IMR-90 (cell line): ENCODE data around the gene CRABP1. TPM values are rescaled to one million over a fixed set of nuclear protein-coding genes. Genes with fewer than 3 reads are reported as not detected.

Experiments used
- ATAC-seq: fragments of 200-7000 bp; cut with Tn5 transposase; 2 replicates; pipeline ENCODE4 v1.9.1; 2020; ENCODE audit warnings: low read depth, mild to moderate bottlenecking, moderate library complexity
- BruUV-seq: library from RNA; stranded (reverse); fragments of 400-500 nt; replicated peaks from 2 replicates; lab custom pipeline; 2021; lab: Mats Ljungman, UMichigan
- CTCF ChIA-PET: fragments of 300-600 bp; formaldehyde crosslinking; extraction: SDS; loops from one replicate; lab custom pipeline; 2021; ENCODE audit warnings: antibody characterized with exemption; lab: Yijun Ruan, JAX
- POLR2A ChIA-PET: fragments of 300-600 bp; sonication (Branson Sonifier 250); formaldehyde crosslinking; loops from one replicate; lab custom pipeline; 2022; ENCODE audit warnings: antibody characterized with exemption; ENCODE audit not compliant: unreplicated experiment; lab: Charles Lee
- DNase-seq: peaks from one replicate; pipeline ENCODE4 v3.0.0; 2013
- H2AFZ ChIP-seq: replicated peaks from 2 replicates; pipeline ENCODE3; 2013; ENCODE audit warnings: low read length, mild to moderate bottlenecking; ENCODE audit not compliant: poor library complexity
- H2AK5ac ChIP-seq: 2 replicates; pipeline ENCODE4 v1.6.1; 2013; ENCODE audit warnings: low read depth, low read length, inconsistent platforms
- H2AK9ac ChIP-seq: replicated peaks from 2 replicates; pipeline ENCODE3; 2013; ENCODE audit warnings: mild to moderate bottlenecking, low read depth, low read length, moderate library complexity; ENCODE audit not compliant: poor library complexity
- H2BK120ac ChIP-seq: 2 replicates; pipeline ENCODE4 v1.6.1; 2013; ENCODE audit warnings: low read depth, low read length, inconsistent platforms
- H2BK15ac ChIP-seq: 3 replicates; pipeline ENCODE4 v1.6.1; 2013; ENCODE audit warnings: low read depth, low read length, inconsistent platforms
- H2BK20ac ChIP-seq: 2 replicates; pipeline ENCODE4 v1.6.1; 2013; ENCODE audit warnings: low read depth, mild to moderate bottlenecking, inconsistent platforms, low read length, moderate library complexity
- H2BK5ac ChIP-seq: 2 replicates; pipeline ENCODE4 v1.6.1; 2013; ENCODE audit warnings: mild to moderate bottlenecking, low read depth, low read length, inconsistent platforms; ENCODE audit not compliant: poor library complexity, severe bottlenecking
- H3K14ac ChIP-seq: replicated peaks from 2 replicates; pipeline ENCODE4 v1.6.1; 2013; ENCODE audit warnings: low read depth, low read length, inconsistent platforms
- H3K18ac ChIP-seq: 2 replicates; pipeline ENCODE4 v1.6.1; 2013; ENCODE audit warnings: low read depth, low read length, control low read depth
- H3K23ac ChIP-seq: 2 replicates; pipeline ENCODE4 v1.6.1; 2013; ENCODE audit warnings: low read depth, low read length, inconsistent platforms
- H3K27ac ChIP-seq: 2 replicates; pipeline ENCODE4 v1.5.1; 2013; ENCODE audit warnings: mild to moderate bottlenecking, control low read depth, low read length; ENCODE audit not compliant: insufficient read depth
- H3K27me3 ChIP-seq: 2 replicates; pipeline ENCODE4 v1.6.1; 2013; ENCODE audit warnings: low read length; ENCODE audit not compliant: control insufficient read depth, insufficient read depth
- H3K36me3 ChIP-seq: 2 replicates; pipeline ENCODE4 v1.6.1; 2013; ENCODE audit warnings: low read length, mixed read lengths; ENCODE audit not compliant: control insufficient read depth, insufficient read depth
- H3K4ac ChIP-seq: 2 replicates; pipeline ENCODE4 v1.6.1; 2013; ENCODE audit warnings: low read depth, low read length, inconsistent platforms
- H3K4me1 ChIP-seq: 2 replicates; pipeline ENCODE4 v1.6.1; 2013; ENCODE audit warnings: low read length, mixed read lengths; ENCODE audit not compliant: control insufficient read depth, insufficient read depth
- H3K4me2 ChIP-seq: 2 replicates; pipeline ENCODE4 v1.6.1; 2013; ENCODE audit warnings: low read depth, mild to moderate bottlenecking, control low read depth, low read length, moderate library complexity
- H3K4me3 ChIP-seq: 2 replicates; pipeline ENCODE4 v1.5.1; 2013; ENCODE audit warnings: low read depth, mild to moderate bottlenecking, control low read depth, low read length, moderate library complexity; ENCODE audit not compliant: insufficient read depth
- H3K56ac ChIP-seq: 2 replicates; pipeline ENCODE4 v1.6.1; 2013; ENCODE audit warnings: low read length, inconsistent platforms; ENCODE audit not compliant: insufficient read depth; ENCODE audit errors: extremely low read depth
- H3K79me1 ChIP-seq, 2 experiments: 2 replicates each; pipeline ENCODE4 v1.6.1; 2013; ENCODE audit warnings: low read length in 2 of 2, inconsistent platforms in 1 of 2, low read depth in 1 of 2
- H3K9ac ChIP-seq: 2 replicates; pipeline ENCODE4 v1.6.1; 2013; ENCODE audit warnings: low read depth, low read length, control low read depth
- H3K9me1 ChIP-seq: 2 replicates; pipeline ENCODE4 v1.6.1; 2013; ENCODE audit warnings: low read length, inconsistent platforms; ENCODE audit not compliant: insufficient read depth
- H3K9me3 ChIP-seq: 2 replicates; pipeline ENCODE4 v1.6.1; 2013; ENCODE audit warnings: low read length; ENCODE audit not compliant: control insufficient read depth, insufficient read depth
- H4K20me1 ChIP-seq: 2 replicates; pipeline ENCODE4 v1.6.1; 2013; ENCODE audit warnings: low read length, inconsistent platforms; ENCODE audit not compliant: insufficient read depth
- H4K5ac ChIP-seq: 2 replicates; pipeline ENCODE4 v1.6.1; 2013; ENCODE audit warnings: mild to moderate bottlenecking, low read depth, low read length, control low read depth
- H4K8ac ChIP-seq, 2 experiments: 2 replicates each; pipeline ENCODE4 v1.6.1; 2013; ENCODE audit warnings: low read depth in 2 of 2, low read length in 2 of 2, control low read depth in 1 of 2, inconsistent platforms in 1 of 2
- H4K91ac ChIP-seq: 2 replicates; pipeline ENCODE4 v1.6.1; 2013; ENCODE audit warnings: low read depth, low read length, inconsistent platforms; ENCODE audit not compliant: insufficient read depth
- BHLHE40 ChIP-seq: fragments of 150-350 bp; IDR thresholded peaks from 2 replicates; pipeline ENCODE4 v1.6.1; 2016; ENCODE audit warnings: mild to moderate bottlenecking, low read depth, low read length
- CEBPB ChIP-seq: IDR thresholded peaks from 2 replicates; pipeline ENCODE4 v1.6.1; 2012; ENCODE audit warnings: low read depth, low read length, improper control_type of control experiment
- CHD1 ChIP-seq: IDR thresholded peaks from 2 replicates; pipeline ENCODE4 v1.6.1; 2012; ENCODE audit warnings: low read depth, low read length, improper control_type of control experiment
- FOS ChIP-seq: fragments of 150-350 bp; IDR thresholded peaks from 2 replicates; pipeline ENCODE4 v1.6.1; 2016; ENCODE audit warnings: low read depth, low read length
- MAZ ChIP-seq: IDR thresholded peaks from 2 replicates; pipeline ENCODE4 v1.6.1; 2012; ENCODE audit warnings: low read depth, mild to moderate bottlenecking, low read length, improper control_type of control experiment, moderate library complexity, borderline replicate concordance
- MXI1 ChIP-seq: IDR thresholded peaks from 2 replicates; pipeline ENCODE4 v1.6.1; 2012; ENCODE audit warnings: low read depth, mild to moderate bottlenecking, low read length, moderate library complexity, borderline replicate concordance
- NFE2L2 ChIP-seq: fragments of 150-350 bp; IDR thresholded peaks from 2 replicates; pipeline ENCODE4 v1.6.1; 2016; ENCODE audit warnings: low read depth, mild to moderate bottlenecking, low read length
- POLR2A ChIP-seq: IDR thresholded peaks from 2 replicates; pipeline ENCODE4 v1.6.1; 2012; ENCODE audit warnings: mild to moderate bottlenecking, low read depth, low read length
- RAD21 ChIP-seq: IDR thresholded peaks from 2 replicates; pipeline ENCODE4 v1.6.1; 2012; ENCODE audit warnings: low read length, improper control_type of control experiment
- RCOR1 ChIP-seq: IDR thresholded peaks from 2 replicates; pipeline ENCODE4 v1.6.1; 2012; ENCODE audit warnings: mild to moderate bottlenecking, low read length, improper control_type of control experiment; ENCODE audit not compliant: insufficient replicate concordance
- RFX5 ChIP-seq: IDR thresholded peaks from 2 replicates; pipeline ENCODE4 v1.8.0; 2012; ENCODE audit warnings: low read depth, mild to moderate bottlenecking, low read length, moderate library complexity
- SMC3 ChIP-seq: fragments of 150-350 bp; IDR thresholded peaks from 2 replicates; pipeline ENCODE4 v1.6.1; 2016; ENCODE audit warnings: low read depth, mild to moderate bottlenecking, antibody characterized with exemption, low read length, moderate library complexity
- WGBS, 2 experiments: methylation state at CpG; one replicate each; pipeline versions ENCODE4 v1.1.5 to v1.1.7; 2013; ENCODE audit warnings: missing lambda C conversion rate in 2 of 2; ENCODE audit not compliant: insufficient read length in 1 of 2; ENCODE audit errors: extremely low coverage in 2 of 2; 5-methylcytosine and 5-hydroxymethylcytosine counted together
- dilution Hi-C: fragments of 300-500 bp; cut with HindIII; formaldehyde crosslinking; loops from one replicate; pipeline ENCODE4 v1.14.3; 2018; ENCODE audit warnings: low sequenced_read_pairs; ENCODE audit not compliant: unreplicated experiment
- in situ Hi-C: fragments of 300-500 bp; cut with MboI; formaldehyde crosslinking; loops from 3 replicates; pipeline ENCODE4 v1.14.3; 2019; ENCODE audit warnings: low sequenced_read_pairs, inconsistent platforms, mixed read lengths
- intact Hi-C: fragments of 100-400 bp; cut with micrococcal nuclease; formaldehyde crosslinking; loops from 2 replicates; pipeline ENCODE4 v1.10.0; 2022
- polyA plus RNA-seq, 3 experiments: library from polyadenylated mRNA; depleted of rRNA; stranded (reverse); fragments of >200 nt; gene quantifications; 2 replicates each; pipeline ENCODE4 v1.2.3, GENCODE V29; 2012; ENCODE audit warnings: low replicate concordance in 1 of 3
- total RNA-seq: library from RNA; depleted of rRNA; stranded (reverse); fragments of >200 nt; gene quantifications from 2 replicates; pipeline ENCODE4 v1.2.3, GENCODE V29; 2012
- TF ChIP-seq, protein P1 (sequence below): fragments of 150-350 bp; IDR thresholded peaks from 2 replicates; pipeline ENCODE4 v1.6.1; 2017; ENCODE audit warnings: mild to moderate bottlenecking, antibody characterized with exemption, low read length, low read depth

Gene CRABP1
- total and polyA plus RNA-seq, 2 of the 4 experiments (the other 2 are of a cell fraction) = not detected

DNA sequence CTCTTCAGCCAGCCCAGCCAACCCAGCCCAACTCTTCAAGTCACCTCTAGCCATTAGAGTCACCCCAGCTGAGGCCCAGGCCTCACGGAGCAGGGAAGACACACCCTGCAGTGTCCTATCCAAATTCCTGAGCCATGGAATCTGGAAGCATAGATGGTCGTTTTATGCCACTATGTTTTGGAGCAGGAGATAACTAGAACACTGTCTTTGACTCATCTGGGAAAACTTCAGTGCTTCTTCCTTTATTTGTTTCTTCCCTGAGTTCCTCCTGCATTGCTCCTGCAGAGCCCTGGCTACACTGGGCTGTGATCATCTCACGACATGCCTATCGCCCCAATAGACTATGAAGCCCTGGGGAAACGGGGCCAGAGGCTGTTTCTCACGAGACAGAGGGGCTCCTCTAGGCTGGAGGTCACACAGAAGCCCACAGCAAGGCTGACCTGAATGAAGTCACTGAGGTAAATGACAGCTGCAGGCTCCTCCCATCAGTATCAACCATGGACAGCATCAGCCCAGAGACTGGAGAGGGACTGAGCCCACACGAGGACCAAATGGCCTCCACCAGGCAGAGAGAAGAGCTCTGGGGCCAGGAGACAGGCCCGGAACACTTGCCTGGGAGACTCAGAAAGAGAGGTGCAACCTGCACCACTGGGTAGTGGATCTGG lies 22.7 kb downstream of the CRABP1 start:
- Histone ChIP-seq H3K56ac (no peak overlapping the region; the same call in 1 of the 2 replicates), H3K79me1 (no peaks in the 10 kb centered on the region), H2AFZ (no peak overlapping the region), H4K20me1 (no peaks in the 10 kb centered on the region), H4K8ac (no peak overlapping the region), H2BK15ac (no peak overlapping the region), H3K4ac (no peak overlapping the region), H3K9me1 (no peaks in the 10 kb centered on the region), H4K91ac (no peak overlapping the region), H3K9me3 (no peaks in the 10 kb centered on the region), H2AK5ac (no peak overlapping the region), H3K4me3 (no peak overlapping the region), H2BK120ac (no peak overlapping the region), H3K9ac (no peak overlapping the region), H2BK5ac (no peak overlapping the region), H3K14ac (no peak overlapping the region), H3K36me3 (no peaks in the 10 kb centered on the region), H3K27me3 (peaks cover 45% of the 10 kb centered on the region), H3K4me2 (no peak overlapping the region), H3K18ac (no peak overlapping the region), H2AK9ac (no peak overlapping the region), H3K4me1 (no peaks in the 10 kb centered on the region), H2BK20ac (no peak overlapping the region), H3K27ac (no peak overlapping the region), H4K5ac (no peak overlapping the region), H3K23ac (no peak overlapping the region; the same call in 1 of the 2 replicates)
- 60% methylated on average over 2 of the region's 8 CpGs; no CpG with 5 or more reads in 1 of the 2 experiments for WGBS, 2 experiments
- in situ Hi-C loops = no loop called here
- 0 out of 2 replicates have a peak, but pooled peaks have one; percentile 21 for ATAC-seq
- TF ChIP-seq RFX5 = no peak
- TF ChIP-seq CEBPB = no peak
- no peak for TF ChIP-seq BHLHE40
- TF ChIP-seq POLR2A = no peak
- no peak for TF ChIP-seq NFE2L2
- TF ChIP-seq FOS = no peak
- no peak for TF ChIP-seq CHD1
- TF ChIP-seq MAZ = no peak
- TF ChIP-seq RCOR1 = no peak
- TF ChIP-seq RAD21 = no peak
- no peak for TF ChIP-seq MXI1
- TF ChIP-seq SMC3 = no peak
- TF ChIP-seq, protein P1, sequence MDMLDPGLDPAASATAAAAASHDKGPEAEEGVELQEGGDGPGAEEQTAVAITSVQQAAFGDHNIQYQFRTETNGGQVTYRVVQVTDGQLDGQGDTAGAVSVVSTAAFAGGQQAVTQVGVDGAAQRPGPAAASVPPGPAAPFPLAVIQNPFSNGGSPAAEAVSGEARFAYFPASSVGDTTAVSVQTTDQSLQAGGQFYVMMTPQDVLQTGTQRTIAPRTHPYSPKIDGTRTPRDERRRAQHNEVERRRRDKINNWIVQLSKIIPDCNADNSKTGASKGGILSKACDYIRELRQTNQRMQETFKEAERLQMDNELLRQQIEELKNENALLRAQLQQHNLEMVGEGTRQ = no peak
- BruUV-seq = no TSS peak
- ChIA-PET CTCF (no interaction called here), POLR2A (no interaction called here)
- no peak for DNase-seq
- intact Hi-C loops = no loop called here
- dilution Hi-C loops = no loop called here
